GM18508 (cell line): ENCODE results near the gene AEBP2.

Experiments used
- ATAC-seq: cut with Tn5 transposase; IDR thresholded peaks from one replicate; pipeline ENCODE4 v1.9.1; 2021; ENCODE audit warnings: moderate number of reproducible peaks; ENCODE audit not compliant: insufficient read depth, unreplicated experiment

Gene AEBP2

GRCh38 chr12:19496219-19496878 lies 57.1 kb downstream of the AEBP2 start:
- ATAC-seq: no peak

- no peak for ATAC-seq
Observed at GRCh38 chr12:19498099-19498498, 58.8 kb downstream of the AEBP2 start.

GRCh38 chr12:19499030-19499429 lies 59.7 kb downstream of the AEBP2 start:
- no peak for ATAC-seq

GRCh38 chr12:19506497-19506896 lies 67.2 kb downstream of the AEBP2 start:
- ATAC-seq: no peak

GRCh38 chr12:19507823-19508222 lies 68.5 kb downstream of the AEBP2 start:
- no peak for ATAC-seq

- no peak for ATAC-seq
Observed at GRCh38 chr12:19510461-19510860, 71.2 kb downstream of the AEBP2 start.

- ATAC-seq: no peak
Observed at GRCh38 chr12:19515179-19515578, 75.9 kb downstream of the AEBP2 start.

GRCh38 chr12:19517583-19517982 lies 78.3 kb downstream of the AEBP2 start:
- ATAC-seq: no peak

GRCh38 chr12:19518209-19518608 lies 78.9 kb downstream of the AEBP2 start:
- ATAC-seq: no peak

GRCh38 chr12:19520646-19521415 lies 81.5 kb downstream of the AEBP2 start:
- ATAC-seq: no peak

- ATAC-seq: no peak
Observed at GRCh38 chr12:19525274-19525673, 86.0 kb downstream of the AEBP2 start.

- ATAC-seq: no peak
Observed at GRCh38 chr12:19527866-19528265, 88.6 kb downstream of the AEBP2 start.

- ATAC-seq: no peak
Observed at GRCh38 chr12:19528750-19529149, 89.5 kb downstream of the AEBP2 start.

- ATAC-seq: no peak
Observed at GRCh38 chr12:19529951-19530636, 90.8 kb downstream of the AEBP2 start.

GRCh38 chr12:19530637-19531023 lies 91.3 kb downstream of the AEBP2 start:
- ATAC-seq: no peak

- ATAC-seq: no peak
Observed at GRCh38 chr12:19533567-19533966, 94.3 kb downstream of the AEBP2 start.

GRCh38 chr12:19539071-19539470 lies 99.8 kb downstream of the AEBP2 start:
- no peak for ATAC-seq

- ATAC-seq: no peak
Observed at GRCh38 chr12:19539836-19540235, 100.5 kb downstream of the AEBP2 start.

- no peak for ATAC-seq
Observed at GRCh38 chr12:19542606-19543005, 103.3 kb downstream of the AEBP2 start.

- ATAC-seq: no peak
Observed at GRCh38 chr12:19544353-19544752, 105.1 kb downstream of the AEBP2 start.

GRCh38 chr12:19545301-19545700 lies 106.0 kb downstream of the AEBP2 start:
- no peak for ATAC-seq
